SU-DHL-6 (cell line): ENCODE data around the gene USP10.

Source experiments
- H2AFZ ChIP-seq: fragments of 200-600 bp; sonication (generic); 2 replicates; pipeline ENCODE4 v1.6.1; 2014; ENCODE audit warnings: low read depth, mild to moderate bottlenecking, moderate library complexity, mixed read lengths, antibody characterized with exemption, low read length; ENCODE audit not compliant: severe bottlenecking
- H3F3A ChIP-seq: fragments of 200-600 bp; shearing (Covaris generic); 2 replicates; pipeline ENCODE4 v1.6.0; 2016; ENCODE audit warnings: antibody characterized with exemption, mild to moderate bottlenecking; ENCODE audit not compliant: insufficient read depth
- H3K27ac ChIP-seq: fragments of 200-600 bp; sonication (generic); 2 replicates; pipeline ENCODE4 v1.5.1; 2016; ENCODE audit warnings: low read depth, mild to moderate bottlenecking, low read length, moderate library complexity, mixed read lengths
- H3K27me3 ChIP-seq: fragments of 200-600 bp; sonication (generic), shearing (Covaris generic); 2 replicates; pipeline ENCODE4 v1.6.0; 2014; ENCODE audit warnings: mild to moderate bottlenecking, low read length
- H3K36me3 ChIP-seq: fragments of 200-600 bp; sonication (generic); 2 replicates; pipeline ENCODE4 v1.6.1; 2014; ENCODE audit warnings: mild to moderate bottlenecking, low read length, mixed read lengths
- H3K4me2 ChIP-seq: fragments of 300-600, 200-600 bp; shearing (Covaris generic), sonication (generic); 2 replicates; pipeline ENCODE4 v1.6.0; 2014; ENCODE audit warnings: low read length, low read depth, mild to moderate bottlenecking; ENCODE audit not compliant: poor library complexity, severe bottlenecking
- H3K4me3 ChIP-seq: fragments of 200-600 bp; sonication (generic); 2 replicates; pipeline ENCODE4 v1.5.1; 2014; ENCODE audit warnings: antibody characterized with exemption, low read length, mild to moderate bottlenecking, mixed read lengths; ENCODE audit not compliant: insufficient read depth, poor library complexity, severe bottlenecking
- H3K79me2 ChIP-seq: fragments of 200-600 bp; sonication (generic); 2 replicates; pipeline ENCODE4 v1.6.1; 2014; ENCODE audit warnings: mild to moderate bottlenecking, low read length, moderate library complexity; ENCODE audit not compliant: insufficient read depth
- H3K9ac ChIP-seq: fragments of 200-600 bp; sonication (generic); 2 replicates; pipeline ENCODE4 v1.7.0; 2014; ENCODE audit warnings: mild to moderate bottlenecking, low read length
- H3K9me2 ChIP-seq: fragments of 200-600 bp; sonication (generic); replicated peaks from 2 replicates; pipeline ENCODE4 v1.6.1; 2014; ENCODE audit warnings: low read length; ENCODE audit not compliant: insufficient read depth
- H3K9me3 ChIP-seq: fragments of 200-600 bp; sonication (generic); 2 replicates; pipeline ENCODE4 v1.6.1; 2014; ENCODE audit warnings: low read length, mixed read lengths; ENCODE audit not compliant: insufficient read depth
- H4K20me1 ChIP-seq: fragments of 200-600 bp; sonication (generic); 2 replicates; pipeline ENCODE4 v1.6.1; 2014; ENCODE audit warnings: low read depth, mild to moderate bottlenecking, antibody characterized with exemption, low read length, moderate library complexity, mixed read lengths
- CTCF ChIP-seq: fragments of 200-600 bp; sonication (generic); IDR thresholded peaks from one replicate; pipeline ENCODE4 v1.5.1; 2017; ENCODE audit warnings: antibody characterized with exemption, mild to moderate bottlenecking, low read length, moderate library complexity; ENCODE audit not compliant: insufficient read depth, poor library complexity, severe bottlenecking
- EZH2phosphoT487 ChIP-seq: fragments of 200-600 bp; sonication (generic), shearing (Covaris generic); conservative IDR thresholded peaks from 2 replicates; pipeline ENCODE4 v1.6.1; 2018; ENCODE audit warnings: mild to moderate bottlenecking, antibody characterized with exemption, low read length, moderate library complexity, mixed read lengths

The USP10 gene

GRCh38 chr16:84759061-84759460, 59.3 kb downstream of the USP10 start:
- H3K36me3 ChIP-seq: peaks cover 5% of the 10 kb centered on the region; the same call in 1 of the 2 replicates
- H3K4me2 ChIP-seq: no peak overlapping the region
- H2AFZ ChIP-seq: no peak overlapping the region
- H3K9me2 ChIP-seq: no peaks in the 10 kb centered on the region
- H4K20me1 ChIP-seq: peaks cover 10% of the 10 kb centered on the region; the same call in 1 of the 2 replicates
- H3K27ac ChIP-seq: no peak overlapping the region
- no peaks in the 10 kb centered on the region for H3F3A ChIP-seq
- H3K4me3 ChIP-seq: no peak overlapping the region
- H3K27me3 ChIP-seq: no peaks in the 10 kb centered on the region
- no peak overlapping the region for H3K9ac ChIP-seq
- TF ChIP-seq EZH2phosphoT487 (no peak), CTCF (no peak)
- peaks cover 47% of the 10 kb centered on the region for H3K79me2 ChIP-seq
- H3K9me3 ChIP-seq: no peaks in the 10 kb centered on the region

GRCh38 chr16:84759906-84760305, 60.1 kb downstream of the USP10 start:
- H3F3A ChIP-seq: no peaks in the 10 kb centered on the region
- H3K9me3 ChIP-seq: no peaks in the 10 kb centered on the region
- H3K27ac ChIP-seq: no peak overlapping the region
- peaks cover 5% of the 10 kb centered on the region; the same call in 1 of the 2 replicates for H3K36me3 ChIP-seq
- no peaks in the 10 kb centered on the region for H3K9me2 ChIP-seq
- H2AFZ ChIP-seq: no peak overlapping the region
- no peak overlapping the region for H3K4me2 ChIP-seq
- peaks cover 38% of the 10 kb centered on the region for H3K79me2 ChIP-seq
- H3K4me3 ChIP-seq: no peak overlapping the region
- no peak overlapping the region for H3K9ac ChIP-seq
- TF ChIP-seq EZH2phosphoT487 (no peak), CTCF (no peak)
- no peaks in the 10 kb centered on the region for H3K27me3 ChIP-seq
- H4K20me1 ChIP-seq: peaks cover 5% of the 10 kb centered on the region; the same call in 1 of the 2 replicates

- Histone ChIP-seq H3K4me2 (no peak overlapping the region), H3K9ac (no peak overlapping the region), H3K27ac (no peak overlapping the region), H3K9me2 (no peaks in the 10 kb centered on the region), H3K79me2 (peaks cover 20% of the 10 kb centered on the region), H3F3A (no peaks in the 10 kb centered on the region), H3K27me3 (no peaks in the 10 kb centered on the region), H3K4me3 (no peak overlapping the region), H2AFZ (no peak overlapping the region), H4K20me1 (no peaks in the 10 kb centered on the region), H3K36me3 (peaks cover 5% of the 10 kb centered on the region; the same call in 1 of the 2 replicates), H3K9me3 (no peaks in the 10 kb centered on the region)
- TF ChIP-seq CTCF (no peak), EZH2phosphoT487 (no peak)
Observed at GRCh38 chr16:84761448-84762368, 61.9 kb downstream of the USP10 start.
